Activated T-cell treated with anti-CD3 and anti-CD28 coated beads for 4 hours (primary cell): ENCODE data around the gene SOX12.
"Not testable (repeated sequence)": the region's sequence is repeated elsewhere in the genome, so short reads cannot be mapped to it uniquely, and the experiment has no call there.

Experiments
- DNase-seq: peaks from one replicate; pipeline ENCODE4 v3.0.0-alpha.2; 2020

The SOX12 gene

GRCh38 chr20:363319-364078 is 38.1 kb downstream of the SOX12 start:
- DNase-seq: no peak

- no peak for DNase-seq
These were observed 39.8 kb downstream of the SOX12 start for GRCh38 chr20:364905-365794.

GRCh38 chr20:366041-366718 is 40.8 kb downstream of the SOX12 start:
- DNase-seq: no peak

GRCh38 chr20:366719-367485 is 41.5 kb downstream of the SOX12 start:
- no peak for DNase-seq

GRCh38 chr20:367486-367887 is 42.1 kb downstream of the SOX12 start:
- DNase-seq: no peak

- no peak for DNase-seq
These were observed 43.6 kb downstream of the SOX12 start for GRCh38 chr20:368915-369314.

GRCh38 chr20:370151-370600 is 44.8 kb downstream of the SOX12 start:
- DNase-seq: no peak

- DNase-seq: no peak
These were observed 45.8 kb downstream of the SOX12 start for GRCh38 chr20:370977-371754.

GRCh38 chr20:371755-372542 is 46.6 kb downstream of the SOX12 start:
- DNase-seq: no peak

- not testable (repeated sequence) for DNase-seq
These were observed 47.3 kb downstream of the SOX12 start for GRCh38 chr20:372543-373082.

- no peak for DNase-seq
These were observed 48.0 kb downstream of the SOX12 start for GRCh38 chr20:373171-373890.

GRCh38 chr20:375265-375889 is 50.0 kb downstream of the SOX12 start:
- DNase-seq: no peak

GRCh38 chr20:376089-376488 is 50.7 kb downstream of the SOX12 start:
- DNase-seq: no peak

- no peak for DNase-seq
These were observed 51.4 kb downstream of the SOX12 start for GRCh38 chr20:376750-377149.

GRCh38 chr20:377578-377977 is 52.2 kb downstream of the SOX12 start:
- DNase-seq: not testable (repeated sequence)

- DNase-seq: no peak
These were observed 53.6 kb downstream of the SOX12 start for GRCh38 chr20:378961-379336.
